Ectodermal cell (in vitro differentiated cells): ENCODE results near the gene KIAA1328.

ENCODE experiments used
- H3K27ac ChIP-seq: 2 replicates; pipeline ENCODE4 v1.7.0; 2013; ENCODE audit warnings: mild to moderate bottlenecking, low read depth, low read length; ENCODE audit not compliant: insufficient read depth, poor library complexity, severe bottlenecking
- H3K27me3 ChIP-seq: 2 replicates; pipeline ENCODE4 v1.7.0; 2013; ENCODE audit warnings: mild to moderate bottlenecking, low read length; ENCODE audit not compliant: insufficient read depth, control insufficient read depth, poor library complexity, severe bottlenecking
- H3K36me3 ChIP-seq: one replicate; pipeline ENCODE4 v1.7.0; 2013; ENCODE audit warnings: low read length; ENCODE audit not compliant: control insufficient read depth, insufficient read depth
- H3K4me1 ChIP-seq: one replicate; pipeline ENCODE4 v1.7.0; 2013; ENCODE audit warnings: low read length; ENCODE audit not compliant: control insufficient read depth, insufficient read depth
- H3K4me3 ChIP-seq: 2 replicates; pipeline ENCODE4 v1.7.0; 2013; ENCODE audit warnings: low read depth, low read length, control low read depth; ENCODE audit not compliant: insufficient read depth
- H3K9me3 ChIP-seq: 2 replicates; pipeline ENCODE4 v1.7.0; 2013; ENCODE audit warnings: mild to moderate bottlenecking, low read length, moderate library complexity; ENCODE audit not compliant: control insufficient read depth
- WGBS, 2 experiments: methylation state at CpG; one replicate each; pipeline ENCODE4 v1.1.7; 2013; ENCODE audit warnings: missing lambda C conversion rate in 2 of 2; 5-methylcytosine and 5-hydroxymethylcytosine counted together

The KIAA1328 gene

GRCh38 chr18:37261246-37261840 is 432.4 kb downstream of the KIAA1328 start:
- Histone ChIP-seq H3K27me3 (no peaks in the 10 kb centered on the region), H3K27ac (no peak overlapping the region), H3K36me3 (no peaks in the 10 kb centered on the region), H3K9me3 (no peaks in the 10 kb centered on the region), H3K4me1 (no peaks in the 10 kb centered on the region), H3K4me3 (no peak overlapping the region)
- 94% methylated on average over 11 of the region's 11 CpGs for whole genome bisulfite sequencing, 2 experiments

- H3K9me3 ChIP-seq = no peaks in the 10 kb centered on the region
- no peaks in the 10 kb centered on the region for H3K36me3 ChIP-seq
- H3K27me3 ChIP-seq = no peaks in the 10 kb centered on the region
- no peak overlapping the region for H3K4me3 ChIP-seq
- 91 to 92% methylated on average over 8 of the region's 8 CpGs for WGBS, 2 experiments
- no peak overlapping the region for H3K27ac ChIP-seq
- H3K4me1 ChIP-seq = no peaks in the 10 kb centered on the region
These were observed 433.1 kb downstream of the KIAA1328 start for GRCh38 chr18:37261988-37262387.

- 83 to 88% methylated on average over 14 of the region's 14 CpGs for WGBS, 2 experiments
- Histone ChIP-seq H3K9me3 (no peaks in the 10 kb centered on the region), H3K4me3 (no peak overlapping the region), H3K27ac (no peak overlapping the region), H3K36me3 (no peaks in the 10 kb centered on the region), H3K27me3 (peaks cover 11% of the 10 kb centered on the region), H3K4me1 (no peaks in the 10 kb centered on the region)
These were observed 436.0 kb downstream of the KIAA1328 start for GRCh38 chr18:37264956-37265355.

GRCh38 chr18:37265382-37265781 is 436.5 kb downstream of the KIAA1328 start:
- no peaks in the 10 kb centered on the region for H3K9me3 ChIP-seq
- no peaks in the 10 kb centered on the region for H3K36me3 ChIP-seq
- H3K27me3 ChIP-seq = peaks cover 11% of the 10 kb centered on the region
- H3K4me1 ChIP-seq = no peaks in the 10 kb centered on the region
- WGBS, 2 experiments = 92 to 95% methylated on average over 2 of the region's 2 CpGs
- no peak overlapping the region for H3K27ac ChIP-seq
- no peak overlapping the region for H3K4me3 ChIP-seq

- WGBS, 2 experiments = 43 to 46% methylated on average over 13 of the region's 13 CpGs
- Histone ChIP-seq H3K4me1 (no peaks in the 10 kb centered on the region), H3K36me3 (no peaks in the 10 kb centered on the region), H3K4me3 (no peak overlapping the region), H3K27ac (no peak overlapping the region), H3K9me3 (no peaks in the 10 kb centered on the region), H3K27me3 (peaks cover 11% of the 10 kb centered on the region)
These were observed 437.4 kb downstream of the KIAA1328 start for GRCh38 chr18:37266290-37266689.

GRCh38 chr18:37270038-37270665 is 441.2 kb downstream of the KIAA1328 start:
- H3K4me3 ChIP-seq = no peak overlapping the region
- H3K27ac ChIP-seq = no peak overlapping the region
- H3K4me1 ChIP-seq = no peaks in the 10 kb centered on the region
- H3K27me3 ChIP-seq = peaks cover 11% of the 10 kb centered on the region
- no peaks in the 10 kb centered on the region for H3K36me3 ChIP-seq
- 21 to 24% methylated on average over 8 of the region's 8 CpGs for WGBS, 2 experiments
- H3K9me3 ChIP-seq = no peaks in the 10 kb centered on the region

GRCh38 chr18:37270666-37271052 is 441.7 kb downstream of the KIAA1328 start:
- Histone ChIP-seq H3K27me3 (peaks cover 11% of the 10 kb centered on the region), H3K9me3 (no peaks in the 10 kb centered on the region), H3K27ac (no peak overlapping the region), H3K4me3 (no peak overlapping the region), H3K4me1 (no peaks in the 10 kb centered on the region), H3K36me3 (no peaks in the 10 kb centered on the region)
- 81% methylated on average over 7 of the region's 7 CpGs for WGBS, 2 experiments

- no peak overlapping the region for H3K27ac ChIP-seq
- H3K4me1 ChIP-seq = peaks cover 6% of the 10 kb centered on the region
- no peak overlapping the region for H3K4me3 ChIP-seq
- 84 to 95% methylated on average over 1 to 2 of the region's 2 CpGs for WGBS, 2 experiments
- H3K36me3 ChIP-seq = no peaks in the 10 kb centered on the region
- H3K27me3 ChIP-seq = peaks cover 11% of the 10 kb centered on the region
- H3K9me3 ChIP-seq = no peaks in the 10 kb centered on the region
These were observed 443.3 kb downstream of the KIAA1328 start for GRCh38 chr18:37272226-37272625.

GRCh38 chr18:37272841-37273240 is 443.9 kb downstream of the KIAA1328 start:
- H3K4me1 ChIP-seq = peaks cover 7% of the 10 kb centered on the region
- H3K27ac ChIP-seq = no peak overlapping the region
- H3K9me3 ChIP-seq = no peaks in the 10 kb centered on the region
- peaks cover 11% of the 10 kb centered on the region for H3K27me3 ChIP-seq
- no peaks in the 10 kb centered on the region for H3K36me3 ChIP-seq
- 88 to 91% methylated on average over 16 of the region's 16 CpGs for WGBS, 2 experiments
- H3K4me3 ChIP-seq = no peak overlapping the region

- H3K27ac ChIP-seq = no peak overlapping the region
- H3K27me3 ChIP-seq = no peaks in the 10 kb centered on the region
- peaks cover 7% of the 10 kb centered on the region for H3K4me1 ChIP-seq
- 95 to 96% methylated on average over 82 of the region's 82 CpGs for WGBS, 2 experiments
- H3K9me3 ChIP-seq = no peaks in the 10 kb centered on the region
- H3K4me3 ChIP-seq = no peak overlapping the region
- H3K36me3 ChIP-seq = no peaks in the 10 kb centered on the region
These were observed 445.6 kb downstream of the KIAA1328 start for GRCh38 chr18:37274309-37275236.
